SU-DHL-6 (cell line): ENCODE data around the gene CRIM1.

Experiments used
- CTCF ChIP-seq: fragments of 200-600 bp; sonication (generic); IDR thresholded peaks from one replicate; pipeline ENCODE4 v1.5.1; 2017; ENCODE audit warnings: antibody characterized with exemption, mild to moderate bottlenecking, low read length, moderate library complexity; ENCODE audit not compliant: insufficient read depth, poor library complexity, severe bottlenecking
- EZH2phosphoT487 ChIP-seq: fragments of 200-600 bp; sonication (generic), shearing (Covaris generic); conservative IDR thresholded peaks from 2 replicates; pipeline ENCODE4 v1.6.1; 2018; ENCODE audit warnings: mild to moderate bottlenecking, antibody characterized with exemption, low read length, moderate library complexity, mixed read lengths

- TF ChIP-seq CTCF (no peak), EZH2phosphoT487 (no peak)
Observed at GRCh38 chr2:36433311-36434217, 78.0 kb downstream of the CRIM1 start.
